Upper lobe of right lung (tissue), 1 donor: ENCODE measurements around the gene OTUD7B. TPM values are rescaled to one million over a fixed set of nuclear protein-coding genes. Genes with fewer than 3 reads are reported as not detected.

ENCODE experiments used
- ATAC-seq: fragments of 200-7000 bp; cut with Tn5 transposase; one replicate; pipeline ENCODE4 v1.9.1; 2020; ENCODE audit warnings: mild to moderate bottlenecking, moderate library complexity
- DNase-seq: peaks from one replicate; pipeline ENCODE4 v3.0.0-alpha.2; 2020
- H3K27ac ChIP-seq: fragments of 200-600 bp; one replicate; pipeline ENCODE4 v1.8.0; 2022
- H3K27me3 ChIP-seq: fragments of 200-600 bp; one replicate; pipeline ENCODE4 v1.8.0; 2022; ENCODE audit warnings: mild to moderate bottlenecking
- H3K36me3 ChIP-seq: fragments of 200-600 bp; one replicate; pipeline ENCODE4 v1.8.0; 2022
- H3K4me1 ChIP-seq: fragments of 200-600 bp; one replicate; pipeline ENCODE4 v1.8.0; 2022
- H3K4me3 ChIP-seq: fragments of 200-600 bp; one replicate; pipeline ENCODE4 v1.8.0; 2022; ENCODE audit warnings: mild to moderate bottlenecking
- H3K9me3 ChIP-seq: fragments of 200-600 bp; one replicate; pipeline ENCODE4 v1.8.0; 2022
- intact Hi-C: fragments of 100-400 bp; cut with DNase I; formaldehyde crosslinking; loops from one replicate; pipeline ENCODE4 v1.11.0; 2022
- total RNA-seq: library from RNA; stranded (reverse); fragmentation: NEBNext Ultra II Directional; extraction: Animal tissue kit (Norgen Biotek cat#: 25700); gene quantifications from one replicate; pipeline ENCODE4 v1.2.1, GENCODE V29; 2021
- TF ChIP-seq, protein P1 (sequence below): fragments of 200-600 bp; IDR thresholded peaks from one replicate; pipeline ENCODE4 v1.8.0; 2022; ENCODE audit warnings: antibody characterized with exemption
- donor health status: DM: no; HTN: yes; CAD: no; lungs with severe emphysema.

OTUD7B gene
- total RNA-seq, 1 donor from 2014 or later: 35.3 TPM

- intact Hi-C loops: no loop called here
- peaks cover under 1% of the 10 kb centered on the region for H3K36me3 ChIP-seq
- TF ChIP-seq, protein P1, sequence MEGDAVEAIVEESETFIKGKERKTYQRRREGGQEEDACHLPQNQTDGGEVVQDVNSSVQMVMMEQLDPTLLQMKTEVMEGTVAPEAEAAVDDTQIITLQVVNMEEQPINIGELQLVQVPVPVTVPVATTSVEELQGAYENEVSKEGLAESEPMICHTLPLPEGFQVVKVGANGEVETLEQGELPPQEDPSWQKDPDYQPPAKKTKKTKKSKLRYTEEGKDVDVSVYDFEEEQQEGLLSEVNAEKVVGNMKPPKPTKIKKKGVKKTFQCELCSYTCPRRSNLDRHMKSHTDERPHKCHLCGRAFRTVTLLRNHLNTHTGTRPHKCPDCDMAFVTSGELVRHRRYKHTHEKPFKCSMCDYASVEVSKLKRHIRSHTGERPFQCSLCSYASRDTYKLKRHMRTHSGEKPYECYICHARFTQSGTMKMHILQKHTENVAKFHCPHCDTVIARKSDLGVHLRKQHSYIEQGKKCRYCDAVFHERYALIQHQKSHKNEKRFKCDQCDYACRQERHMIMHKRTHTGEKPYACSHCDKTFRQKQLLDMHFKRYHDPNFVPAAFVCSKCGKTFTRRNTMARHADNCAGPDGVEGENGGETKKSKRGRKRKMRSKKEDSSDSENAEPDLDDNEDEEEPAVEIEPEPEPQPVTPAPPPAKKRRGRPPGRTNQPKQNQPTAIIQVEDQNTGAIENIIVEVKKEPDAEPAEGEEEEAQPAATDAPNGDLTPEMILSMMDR: no peak
- H3K27ac ChIP-seq: peak overlapping the region; percentile 93
- no peaks in the 10 kb centered on the region for H3K27me3 ChIP-seq
- no peaks in the 10 kb centered on the region for H3K9me3 ChIP-seq
- H3K4me1 ChIP-seq: peaks cover 32% of the 10 kb centered on the region
- peak overlapping the region; percentile 80 for H3K4me3 ChIP-seq
- ATAC-seq (peak; percentile 50), DNase-seq (no peak)
These were observed 728 bp downstream of the OTUD7B start for GRCh38 chr1:150009604-150010392.

DNA sequence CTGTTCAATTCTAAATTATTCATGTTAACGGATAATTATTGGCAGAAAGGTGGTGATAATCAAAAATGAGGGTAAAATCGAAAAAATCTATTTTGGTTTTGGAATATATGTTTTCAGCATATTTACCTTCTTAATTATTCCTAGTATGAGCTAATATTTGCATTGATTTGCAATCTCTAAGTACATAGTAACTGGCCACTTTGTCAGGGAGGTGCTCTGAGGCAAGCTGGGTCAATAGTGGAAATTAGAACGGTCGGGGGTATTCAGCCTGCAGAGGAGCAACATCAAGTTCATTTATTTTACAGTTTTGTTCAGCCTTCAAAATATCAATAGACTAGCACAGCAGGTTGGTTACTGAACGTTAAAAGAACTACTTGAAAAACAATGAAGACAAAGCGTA lies 1.8 kb downstream of the OTUD7B start:
- Histone ChIP-seq H3K4me3 (peak overlapping the region; percentile 80), H3K27ac (peak overlapping the region; percentile 93), H3K9me3 (no peaks in the 10 kb centered on the region), H3K27me3 (no peaks in the 10 kb centered on the region), H3K4me1 (peaks cover 32% of the 10 kb centered on the region), H3K36me3 (peaks cover 8% of the 10 kb centered on the region)
- intact Hi-C loops: no loop called here
- TF ChIP-seq, protein P1: no peak
- DNase-seq (no peak), ATAC-seq (no peak)

- Histone ChIP-seq H3K27ac (no peak overlapping the region), H3K4me1 (peaks cover 39% of the 10 kb centered on the region)
These were observed 3.6 kb downstream of the OTUD7B start for GRCh38 chr1:150006881-150007421.

DNA sequence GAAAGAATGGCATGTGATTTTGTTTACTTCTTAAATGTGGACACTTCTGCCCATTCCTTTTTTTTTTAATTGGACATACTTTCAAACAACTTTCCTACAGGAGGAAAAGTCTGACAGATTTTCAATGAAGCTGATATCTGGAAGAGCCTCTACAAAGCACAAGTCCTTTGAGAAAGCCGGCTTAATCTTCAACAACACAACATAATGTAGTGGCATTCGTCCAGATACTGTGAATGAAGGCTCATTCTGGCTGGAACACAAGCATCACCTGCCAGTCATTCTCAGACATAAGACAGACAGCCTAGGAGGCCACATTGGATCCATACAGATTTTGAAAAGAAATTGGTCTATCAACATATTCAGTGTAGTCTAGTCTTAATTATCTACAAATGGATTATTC lies 4.9 kb downstream of the OTUD7B start:
- Histone ChIP-seq H3K36me3 (peaks cover 8% of the 10 kb centered on the region), H3K4me3 (no peak overlapping the region), H3K27ac (no peak overlapping the region), H3K27me3 (no peaks in the 10 kb centered on the region), H3K9me3 (no peaks in the 10 kb centered on the region), H3K4me1 (peaks cover 46% of the 10 kb centered on the region)
- TF ChIP-seq, protein P1: no peak
- ATAC-seq: no peak
- intact Hi-C loops: no loop called here
- DNase-seq: no peak

More at GRCh38 chr1:150006881-150007421, 3.6 kb downstream of the OTUD7B start:
- ATAC-seq: no peak
- intact Hi-C loops: no loop called here
- peaks cover 8% of the 10 kb centered on the region for H3K36me3 ChIP-seq
- no peak for DNase-seq
- H3K9me3 ChIP-seq: no peaks in the 10 kb centered on the region
- no peaks in the 10 kb centered on the region for H3K27me3 ChIP-seq
- TF ChIP-seq, protein P1: no peak
- no peak overlapping the region for H3K4me3 ChIP-seq

DNA sequence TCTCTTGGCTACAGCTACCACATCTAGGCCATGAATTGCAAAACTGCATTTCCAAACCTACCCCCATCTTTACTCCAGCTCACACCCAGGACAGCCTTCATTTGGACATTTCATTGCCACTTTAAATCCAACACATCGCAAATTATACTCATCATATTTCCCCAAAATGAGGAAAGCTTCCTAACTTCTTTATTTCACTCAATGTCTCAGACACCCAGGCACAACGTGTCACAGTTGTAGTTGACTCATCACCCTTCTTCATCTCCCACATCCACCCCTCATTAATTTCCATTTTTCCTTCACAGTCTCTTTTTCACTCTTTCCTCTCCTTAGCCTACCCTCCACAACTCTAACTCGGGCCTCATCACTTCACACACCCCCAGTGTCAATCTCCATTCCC lies 6.7 kb downstream of the OTUD7B start:
- DNase-seq (no peak), ATAC-seq (no peak)
- Histone ChIP-seq H3K9me3 (no peaks in the 10 kb centered on the region), H3K4me1 (peaks cover 38% of the 10 kb centered on the region), H3K27ac (no peak overlapping the region), H3K36me3 (peaks cover 8% of the 10 kb centered on the region), H3K27me3 (no peaks in the 10 kb centered on the region), H3K4me3 (no peak overlapping the region)
- intact Hi-C loops: no loop called here
- TF ChIP-seq, protein P1: no peak
